GM06990 (cell line): ENCODE results near the gene CNTN5.

Source experiments
- DNase-seq: peaks from one replicate; pipeline ENCODE4 v3.0.0-alpha.2; 2011; ENCODE audit not compliant: insufficient read length; ENCODE audit errors: extremely low read depth
- H3K27me3 ChIP-seq: replicated peaks from 2 replicates; pipeline ENCODE4 v1.6.0; 2011; ENCODE audit warnings: low read length; ENCODE audit not compliant: control insufficient read depth, insufficient read depth
- H3K36me3 ChIP-seq: 2 replicates; pipeline ENCODE4 v1.5.1; 2011; ENCODE audit warnings: low read length; ENCODE audit not compliant: control insufficient read depth, insufficient read depth
- H3K4me3 ChIP-seq: replicated peaks from 2 replicates; pipeline ENCODE4 v1.5.1; 2011; ENCODE audit warnings: low read depth, mild to moderate bottlenecking, control low read depth, low read length
- CTCF ChIP-seq: IDR thresholded peaks from 2 replicates; pipeline ENCODE4 v1.5.1; 2011; ENCODE audit warnings: low read length, control low read depth, mild to moderate bottlenecking, inconsistent platforms; ENCODE audit not compliant: insufficient read depth, poor library complexity, severe bottlenecking

Gene CNTN5

GRCh38 chr11:99489581-99489980 is 468.8 kb downstream of the CNTN5 start:
- no peaks in the 10 kb centered on the region for H3K27me3 ChIP-seq
- no peak overlapping the region for H3K4me3 ChIP-seq
- DNase-seq = no peak
- TF ChIP-seq CTCF = no peak
- no peaks in the 10 kb centered on the region for H3K36me3 ChIP-seq

GRCh38 chr11:99494065-99494464 is 473.3 kb downstream of the CNTN5 start:
- DNase-seq = no peak
- no peaks in the 10 kb centered on the region for H3K27me3 ChIP-seq
- no peaks in the 10 kb centered on the region for H3K36me3 ChIP-seq
- TF ChIP-seq CTCF = no peak
- no peak overlapping the region for H3K4me3 ChIP-seq

- Histone ChIP-seq H3K4me3 (no peak overlapping the region), H3K27me3 (no peaks in the 10 kb centered on the region), H3K36me3 (no peaks in the 10 kb centered on the region)
- no peak for DNase-seq
- no peak for TF ChIP-seq CTCF
Observed at GRCh38 chr11:99501655-99502054, 480.9 kb downstream of the CNTN5 start.

- no peak for TF ChIP-seq CTCF
- DNase-seq = no peak
Observed at GRCh38 chr11:99505316-99505715, 484.6 kb downstream of the CNTN5 start.

GRCh38 chr11:99505831-99506230 is 485.1 kb downstream of the CNTN5 start:
- Histone ChIP-seq H3K36me3 (no peaks in the 10 kb centered on the region), H3K4me3 (no peak overlapping the region), H3K27me3 (no peaks in the 10 kb centered on the region)
- no peak for TF ChIP-seq CTCF
- DNase-seq = no peak

More at GRCh38 chr11:99505316-99505715, 484.6 kb downstream of the CNTN5 start:
- Histone ChIP-seq H3K4me3 (no peak overlapping the region), H3K36me3 (no peaks in the 10 kb centered on the region), H3K27me3 (no peaks in the 10 kb centered on the region)

- Histone ChIP-seq H3K4me3 (no peak overlapping the region), H3K27me3 (no peaks in the 10 kb centered on the region), H3K36me3 (no peaks in the 10 kb centered on the region)
- no peak for TF ChIP-seq CTCF
- DNase-seq = no peak
Observed at GRCh38 chr11:99509863-99510262, 489.1 kb downstream of the CNTN5 start.
